GM12864 (cell line): ENCODE data around the gene NR1H4.

Source experiments
- DNase-seq: peaks from one replicate; pipeline ENCODE4 v3.0.0-alpha.2; 2011; ENCODE audit warnings: low read depth
- H3K4me3 ChIP-seq: 2 replicates; pipeline ENCODE4 v1.5.1; 2011; ENCODE audit warnings: mild to moderate bottlenecking, low read depth, low read length, control low read depth
- CTCF ChIP-seq: IDR thresholded peaks from 2 replicates; pipeline ENCODE4 v1.5.1; 2011; ENCODE audit warnings: low read depth, mild to moderate bottlenecking, moderate library complexity, low read length, control low read depth, inconsistent platforms; ENCODE audit errors: missing control alignments

NR1H4 gene

GRCh38 chr12:100437038-100437841, 36.4 kb upstream of the NR1H4 start:
- TF ChIP-seq CTCF = no peak
- no peak overlapping the region for H3K4me3 ChIP-seq
- no peak for DNase-seq

- no peak overlapping the region for H3K4me3 ChIP-seq
- no peak for TF ChIP-seq CTCF
- DNase-seq = no peak
Observed at GRCh38 chr12:100439797-100440196, 33.9 kb upstream of the NR1H4 start.

GRCh38 chr12:100442403-100442802, 31.3 kb upstream of the NR1H4 start:
- DNase-seq = no peak
- TF ChIP-seq CTCF = no peak
- no peak overlapping the region for H3K4me3 ChIP-seq

GRCh38 chr12:100443434-100443833, 30.2 kb upstream of the NR1H4 start:
- no peak for TF ChIP-seq CTCF
- no peak for DNase-seq
- H3K4me3 ChIP-seq = no peak overlapping the region

GRCh38 chr12:100445081-100445481, 28.6 kb upstream of the NR1H4 start:
- DNase-seq = no peak
- no peak for TF ChIP-seq CTCF
- no peak overlapping the region for H3K4me3 ChIP-seq

- TF ChIP-seq CTCF = no peak
- H3K4me3 ChIP-seq = no peak overlapping the region
- DNase-seq = no peak
Observed at GRCh38 chr12:100447381-100447780, 26.3 kb upstream of the NR1H4 start.

GRCh38 chr12:100448656-100449055, 25.0 kb upstream of the NR1H4 start:
- DNase-seq = no peak
- no peak for TF ChIP-seq CTCF
- H3K4me3 ChIP-seq = no peak overlapping the region
